ENCODE data around the gene BAG5. TPM values are rescaled to one million over a fixed set of nuclear protein-coding genes. Genes with fewer than 3 reads are reported as not detected.
A peak's percentile ranks its signal among the peaks of the same experiment; 100 is the strongest.

Gene BAG5
- total RNA-seq, 1 experiment from 2014 or later = 27.0 TPM

GRCh38 chr14:103552011-103552845, 10.2 kb downstream of the BAG5 start:
- RAD21 ChIA-PET (ENCODE audit: low non-redundant PET in 1 of 2, low total read pairs in 2 of 2, uncharacterized antibody in 2 of 2, unreplicated experiment in 2 of 2) = no interaction called here
- ATAC-seq (peak; percentile 55), DNase-seq (ENCODE audit: low read depth, low spot score) (no peak)
- Histone ChIP-seq H3K9me2 (ENCODE audit: insufficient read depth) (no peaks in the 10 kb centered on the region), H3K79me2 (ENCODE audit: insufficient read depth, low read length) (peaks cover 9% of the 10 kb centered on the region), H3K4me3 (replicated peaks in 1 of 2; ENCODE audit: low read depth in 1 of 2, low read length in 2 of 2) (no peak overlapping the region), H4K20me1 (ENCODE audit: insufficient read depth) (no peaks in the 10 kb centered on the region), H3K36me3 (ENCODE audit: control insufficient read depth in 1 of 2, insufficient read depth in 2 of 2, low read length in 2 of 2) (no peaks in the 10 kb centered on the region), H3K4me2 (ENCODE audit: low read length) (peak overlapping the region; percentile 48), H2AFZ (ENCODE audit: low read depth, low read length, poor library complexity, severe bottlenecking) (no peak overlapping the region), H3K4me1 (ENCODE audit: control insufficient read depth in 1 of 2, insufficient read depth in 2 of 2, low read length in 2 of 2) (peaks cover 16 to 26% of the 10 kb centered on the region in 2 experiments), H3K27me3 (ENCODE audit: insufficient read depth, low read length) (no peaks in the 10 kb centered on the region), H3K27ac (ENCODE audit: low read depth, low read length) (peak overlapping the region; percentile 10; the same call in 1 of the 2 replicates), H3K9me3 (ENCODE audit: control insufficient read depth in 1 of 2, insufficient read depth in 1 of 2, low read depth in 1 of 2, low read length in 2 of 2) (no peaks in the 10 kb centered on the region), H3K9ac (ENCODE audit: low read length) (no peak overlapping the region; the same call in none of the 2 replicates)
- BruUV-seq (replicated peaks) = no TSS peak
- POLR2A ChIA-PET = interaction anchor here (1.0 to 1.1 kb wide), 3 partner anchors 10 to 33 kb away, joined by 4 to 5 read pairs (median 5); partner anchors contain the start of genes BAG5 and COA8
- CTCF ChIA-PET = interaction anchor here (1.0 to 2.3 kb wide), 3 partner anchors 13 to 33 kb away, joined by 3 to 7 read pairs (median 4); no protein-coding TSS in a partner anchor
- intact Hi-C loops (cut with micrococcal nuclease) = no loop called here
- TF ChIP-seq TCF7L2 (IDR thresholded peaks at IDR 0.05; ENCODE audit: borderline replicate concordance, extremely low read depth, insufficient read depth, insufficient read length) (no peak), ELF1 (IDR thresholded peaks at IDR 0.05; ENCODE audit: borderline replicate concordance, low read depth) (no peak)

- H3K36me3 ChIP-seq (ENCODE audit: control insufficient read depth in 1 of 2, insufficient read depth in 2 of 2, low read length in 2 of 2) = no peaks in the 10 kb centered on the region
- peaks cover under 1% of the 10 kb centered on the region; the same call in 1 of the 2 replicates for H3K79me2 ChIP-seq (ENCODE audit: insufficient read depth, low read length)
- ChIA-PET RAD21 (ENCODE audit: low non-redundant PET in 1 of 2, low total read pairs in 2 of 2, uncharacterized antibody in 2 of 2, unreplicated experiment in 2 of 2) (no interaction called here), POLR2A (no interaction called here), CTCF (interaction anchor here (1.7 to 2.3 kb wide), 2 partner anchors 32 to 33 kb away, joined by 3 to 7 read pairs; no protein-coding TSS in a partner anchor)
- H4K20me1 ChIP-seq (ENCODE audit: insufficient read depth) = no peaks in the 10 kb centered on the region
- TF ChIP-seq, protein P1, sequence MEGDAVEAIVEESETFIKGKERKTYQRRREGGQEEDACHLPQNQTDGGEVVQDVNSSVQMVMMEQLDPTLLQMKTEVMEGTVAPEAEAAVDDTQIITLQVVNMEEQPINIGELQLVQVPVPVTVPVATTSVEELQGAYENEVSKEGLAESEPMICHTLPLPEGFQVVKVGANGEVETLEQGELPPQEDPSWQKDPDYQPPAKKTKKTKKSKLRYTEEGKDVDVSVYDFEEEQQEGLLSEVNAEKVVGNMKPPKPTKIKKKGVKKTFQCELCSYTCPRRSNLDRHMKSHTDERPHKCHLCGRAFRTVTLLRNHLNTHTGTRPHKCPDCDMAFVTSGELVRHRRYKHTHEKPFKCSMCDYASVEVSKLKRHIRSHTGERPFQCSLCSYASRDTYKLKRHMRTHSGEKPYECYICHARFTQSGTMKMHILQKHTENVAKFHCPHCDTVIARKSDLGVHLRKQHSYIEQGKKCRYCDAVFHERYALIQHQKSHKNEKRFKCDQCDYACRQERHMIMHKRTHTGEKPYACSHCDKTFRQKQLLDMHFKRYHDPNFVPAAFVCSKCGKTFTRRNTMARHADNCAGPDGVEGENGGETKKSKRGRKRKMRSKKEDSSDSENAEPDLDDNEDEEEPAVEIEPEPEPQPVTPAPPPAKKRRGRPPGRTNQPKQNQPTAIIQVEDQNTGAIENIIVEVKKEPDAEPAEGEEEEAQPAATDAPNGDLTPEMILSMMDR (IDR thresholded peaks at IDR 0.05 in 2 of 3, conservative IDR thresholded peaks at IDR 0.05 in 1 of 3; ENCODE audit: borderline replicate concordance in 1 of 3, insufficient read depth in 1 of 3, low read depth in 2 of 3, low read length in 2 of 3) = no peak
- TF ChIP-seq TCF7L2 (IDR thresholded peaks at IDR 0.05; ENCODE audit: borderline replicate concordance, extremely low read depth, insufficient read depth, insufficient read length) (no peak), CEBPB (IDR thresholded peaks at IDR 0.05; ENCODE audit: low read depth) (no peak), POLR2A (IDR thresholded peaks at IDR 0.05; ENCODE audit: borderline replicate concordance, extremely low read depth, insufficient read depth, insufficient read length) (no peak), SIN3A (IDR thresholded peaks at IDR 0.05; ENCODE audit: low read depth) (no peak), SP1 (IDR thresholded peaks at IDR 0.05; ENCODE audit: low read depth) (no peak), ZFX (IDR thresholded peaks at IDR 0.05) (no peak), POLR2AphosphoS5 (IDR thresholded peaks at IDR 0.05; ENCODE audit: low read depth, low read length) (no peak), EGR1 (IDR thresholded peaks at IDR 0.05; ENCODE audit: low read depth) (no peak), SRF (IDR thresholded peaks at IDR 0.05; ENCODE audit: low read depth) (no peak), YY1 (IDR thresholded peaks at IDR 0.05; ENCODE audit: extremely low read depth, insufficient replicate concordance, low read depth, low read length) (no peak), FOSL1 (IDR thresholded peaks at IDR 0.05; ENCODE audit: low read depth) (no peak), EZH2phosphoT487 (IDR thresholded peaks at IDR 0.05; ENCODE audit: borderline replicate concordance) (no peak), ELF1 (IDR thresholded peaks at IDR 0.05; ENCODE audit: borderline replicate concordance, low read depth) (no peak)
- TF ChIP-seq, protein P2, sequence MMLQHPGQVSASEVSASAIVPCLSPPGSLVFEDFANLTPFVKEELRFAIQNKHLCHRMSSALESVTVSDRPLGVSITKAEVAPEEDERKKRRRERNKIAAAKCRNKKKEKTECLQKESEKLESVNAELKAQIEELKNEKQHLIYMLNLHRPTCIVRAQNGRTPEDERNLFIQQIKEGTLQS (IDR thresholded peaks at IDR 0.05) = no peak
- no TSS peak for BruUV-seq (replicated peaks)
- no peaks in the 10 kb centered on the region for H3K9me3 ChIP-seq (ENCODE audit: control insufficient read depth in 1 of 2, insufficient read depth in 1 of 2, low read depth in 1 of 2, low read length in 2 of 2)
- no peak overlapping the region for H3K27ac ChIP-seq (ENCODE audit: low read depth, low read length)
- peak overlapping the region; percentile 48; the same call in 1 of the 2 replicates for H3K4me2 ChIP-seq (ENCODE audit: low read length)
- intact Hi-C loops (cut with micrococcal nuclease) = no loop called here
- ATAC-seq (no peak), DNase-seq (ENCODE audit: low read depth, low spot score) (no peak)
- H2AFZ ChIP-seq (ENCODE audit: low read depth, low read length, poor library complexity, severe bottlenecking) = no peak overlapping the region
- no peak overlapping the region for H3K4me3 ChIP-seq (replicated peaks in 1 of 2; ENCODE audit: low read depth in 1 of 2, low read length in 2 of 2)
- H3K9me2 ChIP-seq (ENCODE audit: insufficient read depth) = no peaks in the 10 kb centered on the region
- no peak overlapping the region for H3K9ac ChIP-seq (ENCODE audit: low read length)
- H3K27me3 ChIP-seq (ENCODE audit: insufficient read depth, low read length) = no peaks in the 10 kb centered on the region
- peaks cover 16 to 26% of the 10 kb centered on the region in 2 experiments for H3K4me1 ChIP-seq (ENCODE audit: control insufficient read depth in 1 of 2, insufficient read depth in 2 of 2, low read length in 2 of 2)
These were observed 11.1 kb downstream of the BAG5 start for GRCh38 chr14:103551338-103551762.
